Measurements from ENCODE around the gene LCNL1.

The LCNL1 gene

DNA sequence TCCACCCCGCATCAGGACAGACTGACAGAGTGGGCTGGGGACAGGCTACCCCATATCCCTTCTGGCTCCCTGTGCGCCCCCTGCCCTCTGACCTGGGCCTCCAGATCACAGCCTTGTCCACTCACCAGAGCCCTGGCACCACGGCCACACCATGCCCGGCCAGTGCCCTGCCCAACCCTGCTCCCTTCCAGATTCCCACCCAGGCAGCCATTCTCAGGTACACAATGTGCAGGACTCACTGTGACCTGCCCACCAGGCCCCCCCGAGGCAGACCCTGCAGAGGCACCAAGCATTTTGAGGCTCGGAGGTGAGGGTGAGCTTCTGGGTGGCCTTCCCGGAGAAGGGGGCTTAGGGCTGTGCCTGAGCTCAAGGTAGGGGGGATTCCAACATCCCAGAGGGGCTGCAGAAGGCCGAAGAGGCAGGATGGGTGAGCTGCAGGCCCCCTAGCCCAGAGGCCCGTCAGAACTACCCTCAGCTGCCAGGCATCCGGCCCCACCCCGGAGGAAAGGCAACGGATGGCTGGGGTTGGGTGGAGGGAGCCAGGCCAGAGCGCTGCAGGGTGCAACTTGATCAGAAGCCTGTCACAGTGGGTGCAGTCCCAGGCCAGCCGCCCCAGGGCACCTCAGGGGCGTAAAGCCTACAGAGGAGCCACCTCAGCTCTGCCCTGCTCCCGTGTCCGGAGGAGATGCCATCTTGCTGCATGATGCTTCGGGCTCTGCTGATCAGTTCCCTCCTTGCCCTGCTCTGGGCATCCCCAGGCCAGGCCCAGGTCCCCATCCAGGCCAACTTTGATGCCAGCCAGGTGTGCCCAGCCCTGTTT, at the start of gene LCNL1:
TSS of gene LCNL1 (plus strand) at position 762 of the 820 bp plus-strand sequence. CDS start 594 bp downstream, outside the sequence.
- no peak for DNase-seq

GRCh38 chr9:136934277-136934676, 48.5 kb upstream of the LCNL1 start:
- DNase-seq, result no peak

GRCh38 chr9:136935651-136936050, 47.1 kb upstream of the LCNL1 start:
- no peak for DNase-seq

DNA sequence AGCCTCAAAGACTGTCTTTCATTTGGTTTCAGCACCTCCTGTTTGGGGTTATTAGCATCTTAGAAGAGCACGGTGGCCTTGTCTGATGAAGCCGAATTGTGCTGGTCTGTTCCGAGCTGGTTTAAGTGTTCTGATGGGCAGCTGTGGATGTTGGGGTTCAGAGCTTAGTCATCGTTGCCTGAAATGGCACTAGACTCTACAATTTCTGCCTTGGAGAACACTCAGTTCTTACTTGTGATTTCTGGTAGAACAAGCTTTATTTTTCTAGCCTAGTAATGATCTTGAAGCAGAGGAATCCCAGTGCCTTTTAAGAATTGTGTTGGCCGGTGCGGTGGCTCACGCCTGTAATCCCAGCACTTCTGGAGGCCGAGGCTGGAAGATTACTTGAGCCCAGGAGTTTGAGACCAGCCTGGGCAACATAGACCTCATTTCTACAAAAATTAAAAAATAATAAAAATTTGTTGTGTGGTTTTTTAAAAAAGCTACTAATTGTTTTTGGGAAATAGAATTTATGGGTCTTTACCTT, 46.1 kb upstream of the LCNL1 start:
- DNase-seq, result no peak

DNA sequence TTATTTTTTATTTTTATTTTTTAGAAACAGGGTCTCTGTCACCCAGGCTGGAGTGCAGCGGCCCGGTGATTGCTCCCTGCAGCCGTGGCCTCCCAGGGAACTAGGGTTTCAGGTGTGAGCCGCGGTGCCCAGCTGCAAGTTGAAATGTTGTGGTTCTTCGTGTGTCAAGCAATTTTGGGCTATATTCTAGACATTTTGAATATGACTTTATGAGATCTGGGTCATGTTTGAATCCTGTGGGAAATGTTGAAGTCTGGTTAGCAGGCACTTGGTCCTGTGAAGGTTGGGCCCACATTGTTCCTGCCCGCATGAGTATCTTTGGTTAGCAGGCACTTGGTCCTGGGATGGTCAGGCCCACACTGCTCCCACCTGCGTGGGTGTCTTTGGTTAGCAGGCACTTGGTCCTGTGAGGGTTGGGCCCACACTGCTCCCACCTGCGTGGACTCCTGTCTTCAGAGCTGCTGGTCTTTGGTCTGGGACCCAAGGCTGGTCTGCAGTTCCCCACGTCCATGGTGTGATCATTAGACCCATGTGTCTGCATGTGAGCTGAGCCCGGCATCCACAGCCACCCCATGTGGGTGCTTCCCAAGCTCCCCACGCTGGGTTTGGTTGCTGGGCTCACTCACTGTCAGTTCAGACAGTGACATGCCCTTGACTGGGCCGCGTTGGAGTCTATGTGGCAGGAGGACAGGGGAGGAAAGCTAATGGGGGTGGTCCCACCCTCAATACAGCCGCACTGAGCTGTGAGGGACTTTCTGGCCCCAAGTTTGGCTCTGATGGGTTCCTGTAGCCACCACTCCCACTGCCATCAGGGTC, 45.4 kb upstream of the LCNL1 start:
- DNase-seq, result no peak

DNA sequence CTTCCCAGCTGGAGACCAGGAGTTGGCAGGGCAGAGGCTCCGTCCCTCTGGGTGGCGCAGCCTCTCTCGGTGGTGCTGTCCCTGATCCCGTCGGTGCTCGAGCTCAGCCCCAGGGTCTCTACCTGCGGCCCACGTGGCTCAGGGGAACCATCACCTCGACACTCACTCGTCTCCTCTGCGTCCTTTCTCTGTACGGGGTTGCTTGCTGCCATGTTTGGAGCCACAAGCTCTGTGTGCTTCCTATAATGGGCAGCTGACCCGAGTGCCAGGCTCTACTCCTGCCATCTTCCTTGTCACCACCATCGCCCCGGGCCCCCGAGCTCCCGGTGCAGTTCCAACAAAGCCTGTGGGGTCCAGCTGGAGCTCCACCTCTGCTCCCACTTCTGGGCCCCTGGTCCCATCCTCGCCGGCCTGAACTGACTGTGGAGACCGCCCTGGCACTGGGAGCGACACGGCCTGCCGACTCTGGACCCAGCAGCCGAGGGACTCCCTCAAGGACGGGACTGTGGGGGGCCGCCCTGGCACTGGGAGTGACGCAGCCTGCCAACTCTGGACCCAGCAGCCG, 43.3 kb upstream of the LCNL1 start:
- no peak for DNase-seq

DNA sequence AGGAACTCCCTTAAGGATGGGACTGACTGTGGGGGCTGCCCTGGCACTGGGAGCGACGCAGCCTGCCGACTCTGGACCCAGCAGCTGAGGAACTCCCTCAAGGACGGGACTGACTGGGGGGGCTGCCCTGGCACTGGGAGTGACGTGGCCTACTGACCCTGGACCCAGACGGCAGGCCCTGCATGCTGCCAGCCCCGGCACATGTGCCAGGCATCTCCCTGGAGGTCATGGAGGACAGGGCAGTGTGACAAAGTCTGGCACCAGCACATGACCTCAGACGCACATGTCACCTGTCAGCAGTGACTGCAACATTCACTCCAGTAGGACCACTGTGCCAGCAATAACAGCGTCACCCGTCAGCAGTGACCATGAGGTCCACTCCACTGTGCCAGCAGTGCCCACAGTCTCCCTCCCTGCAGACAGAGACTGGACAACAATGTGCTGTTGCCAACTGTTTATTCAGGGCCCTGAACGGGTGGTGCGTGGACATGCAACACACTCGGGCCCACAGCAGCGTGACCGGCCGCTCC, 42.7 kb upstream of the LCNL1 start:
- no peak for DNase-seq

- no peak for DNase-seq
These were observed 42.1 kb upstream of the LCNL1 start for GRCh38 chr9:136940526-136941230.

DNA sequence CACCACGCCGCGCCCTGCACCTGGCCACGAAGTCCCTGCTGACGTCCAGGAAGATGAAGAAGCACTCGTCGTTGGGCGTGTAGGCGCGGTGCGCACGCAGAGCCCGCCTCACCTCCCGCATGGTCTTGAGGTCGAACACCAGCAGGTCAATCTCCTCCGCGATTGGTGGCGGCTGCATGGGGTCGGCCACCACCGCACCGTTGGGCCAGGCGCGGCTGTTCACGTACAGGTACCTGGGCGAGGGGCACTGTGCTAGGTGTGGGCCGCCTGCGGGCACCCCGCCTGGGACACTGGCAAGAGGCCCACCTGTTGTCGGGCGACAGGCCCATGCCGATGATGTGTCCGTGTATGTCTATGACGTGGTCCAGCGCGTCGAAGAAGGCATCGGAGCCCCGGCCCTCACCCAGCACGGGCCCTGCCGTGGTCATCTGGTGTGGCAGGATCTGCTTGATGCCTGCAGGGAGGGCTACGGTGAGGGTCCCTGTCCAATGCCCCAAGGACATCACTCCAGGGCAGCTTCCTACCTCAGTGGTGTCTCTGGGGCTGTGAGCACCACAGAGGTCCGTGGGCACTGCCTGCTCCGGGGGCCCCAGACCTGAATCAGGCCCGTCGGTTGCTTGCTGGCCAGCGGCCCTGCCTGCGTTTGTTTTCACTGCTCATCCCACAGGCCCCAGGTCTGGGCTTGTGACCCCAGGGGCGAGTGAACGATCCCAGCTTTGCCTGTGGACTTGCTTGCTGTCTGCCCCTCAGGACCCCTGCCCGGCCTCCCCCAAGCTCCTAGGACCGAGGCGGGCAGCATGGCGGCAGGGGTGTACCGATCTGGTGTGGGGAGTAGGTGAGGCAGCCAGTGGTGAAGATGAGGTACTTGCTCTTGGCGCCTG, 41.3 kb upstream of the LCNL1 start:
- no peak for DNase-seq

- DNase-seq, result no peak
These were observed 40.5 kb upstream of the LCNL1 start for GRCh38 chr9:136942112-136942880.

GRCh38 chr9:136942881-136943230, 39.9 kb upstream of the LCNL1 start:
- DNase-seq, result no peak

DNA sequence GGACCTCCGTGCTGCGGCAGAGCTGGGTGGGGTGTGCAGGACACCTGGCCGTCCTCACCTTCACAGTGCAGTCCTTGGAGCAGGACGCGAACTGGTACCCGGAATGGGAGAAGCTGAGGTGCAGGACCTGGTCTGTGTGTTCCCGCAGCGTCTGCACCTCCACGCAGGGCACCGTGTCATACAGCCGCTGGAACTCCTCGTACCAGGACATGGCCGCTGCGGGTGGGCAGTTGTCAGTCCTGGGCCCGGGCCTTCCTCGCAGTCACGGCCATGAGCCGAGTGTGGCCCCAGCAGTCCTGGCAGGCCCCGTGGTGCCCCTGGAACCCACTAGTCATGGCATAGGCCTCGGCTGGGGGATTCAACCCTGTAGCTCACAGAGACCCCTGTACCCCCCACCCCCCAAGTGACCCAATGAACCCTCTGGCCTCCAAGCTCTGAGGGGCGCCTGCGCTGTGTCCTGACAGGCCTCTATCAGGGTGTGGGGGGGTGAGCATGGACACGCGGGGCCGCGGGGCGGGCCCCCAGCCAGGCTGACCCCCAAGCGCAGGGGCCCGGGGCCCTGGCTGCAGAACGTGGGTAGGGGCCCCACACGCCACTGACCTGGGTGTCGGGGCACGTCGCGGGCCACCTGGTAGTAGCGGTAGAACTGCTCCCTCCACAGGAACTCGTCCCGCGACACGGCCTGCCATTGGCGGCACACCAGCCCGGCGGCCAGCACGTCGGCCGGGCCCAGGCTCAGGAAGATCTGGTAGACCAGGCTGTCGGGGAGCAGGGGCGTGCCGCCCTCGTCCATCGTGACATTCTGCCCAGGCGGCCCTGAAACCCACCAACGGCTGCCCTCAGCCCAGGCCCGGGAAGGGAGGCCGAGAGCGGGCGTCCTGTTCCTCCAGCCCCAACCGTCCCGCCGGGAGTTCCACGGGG, 39.2 kb upstream of the LCNL1 start:
- peak; percentile 64 for DNase-seq

- no peak for DNase-seq
These were observed 38.6 kb upstream of the LCNL1 start for GRCh38 chr9:136944212-136944518.

- peak; percentile 98 for DNase-seq
These were observed 38.1 kb upstream of the LCNL1 start, which contains the start of the genes C8G and FBXW5 for GRCh38 chr9:136944519-136945332. Gene C8G, plus strand, starts transcription at chr9:136945243. Its CDS starts 78 bp downstream, at chr9:136945321. Gene FBXW5, minus strand, starts transcription at chr9:136944738. Its CDS starts 655 bp downstream, at chr9:136944083.

DNA sequence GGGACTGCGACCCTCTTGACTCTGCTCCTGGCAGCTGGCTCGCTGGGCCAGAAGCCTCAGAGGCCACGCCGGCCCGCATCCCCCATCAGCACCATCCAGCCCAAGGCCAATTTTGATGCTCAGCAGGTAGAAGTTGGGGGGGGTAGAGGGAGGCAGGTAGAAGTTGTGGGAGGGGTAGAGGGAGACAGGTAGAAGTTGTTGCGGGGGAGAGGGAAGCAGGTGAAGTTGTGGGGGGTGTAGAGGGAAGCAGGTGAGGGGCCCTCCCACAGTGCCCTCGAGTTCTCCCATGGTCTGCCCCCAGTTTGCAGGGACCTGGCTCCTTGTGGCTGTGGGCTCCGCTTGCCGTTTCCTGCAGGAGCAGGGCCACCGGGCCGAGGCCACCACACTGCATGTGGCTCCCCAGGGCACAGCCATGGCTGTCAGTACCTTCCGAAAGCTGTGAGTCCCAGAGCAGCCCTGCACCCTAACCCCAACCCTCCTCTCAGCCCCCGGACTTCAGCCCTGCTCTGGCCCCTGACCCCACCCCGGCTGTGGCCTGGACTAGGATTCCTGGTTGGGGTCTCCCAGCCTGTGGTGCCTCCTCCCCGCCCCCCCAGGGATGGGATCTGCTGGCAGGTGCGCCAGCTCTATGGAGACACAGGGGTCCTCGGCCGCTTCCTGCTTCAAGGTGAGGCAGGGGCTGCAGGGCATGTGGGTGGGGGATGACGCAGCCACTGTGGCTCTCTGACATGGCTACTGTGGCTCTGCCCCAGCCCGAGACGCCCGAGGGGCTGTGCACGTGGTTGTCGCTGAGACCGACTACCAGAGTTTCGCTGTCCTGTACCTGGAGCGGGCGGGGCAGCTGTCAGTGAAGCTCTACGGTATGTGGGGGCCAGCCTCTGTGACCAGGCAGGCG, 37.2 kb upstream of the LCNL1 start:
- no peak for DNase-seq

DNA sequence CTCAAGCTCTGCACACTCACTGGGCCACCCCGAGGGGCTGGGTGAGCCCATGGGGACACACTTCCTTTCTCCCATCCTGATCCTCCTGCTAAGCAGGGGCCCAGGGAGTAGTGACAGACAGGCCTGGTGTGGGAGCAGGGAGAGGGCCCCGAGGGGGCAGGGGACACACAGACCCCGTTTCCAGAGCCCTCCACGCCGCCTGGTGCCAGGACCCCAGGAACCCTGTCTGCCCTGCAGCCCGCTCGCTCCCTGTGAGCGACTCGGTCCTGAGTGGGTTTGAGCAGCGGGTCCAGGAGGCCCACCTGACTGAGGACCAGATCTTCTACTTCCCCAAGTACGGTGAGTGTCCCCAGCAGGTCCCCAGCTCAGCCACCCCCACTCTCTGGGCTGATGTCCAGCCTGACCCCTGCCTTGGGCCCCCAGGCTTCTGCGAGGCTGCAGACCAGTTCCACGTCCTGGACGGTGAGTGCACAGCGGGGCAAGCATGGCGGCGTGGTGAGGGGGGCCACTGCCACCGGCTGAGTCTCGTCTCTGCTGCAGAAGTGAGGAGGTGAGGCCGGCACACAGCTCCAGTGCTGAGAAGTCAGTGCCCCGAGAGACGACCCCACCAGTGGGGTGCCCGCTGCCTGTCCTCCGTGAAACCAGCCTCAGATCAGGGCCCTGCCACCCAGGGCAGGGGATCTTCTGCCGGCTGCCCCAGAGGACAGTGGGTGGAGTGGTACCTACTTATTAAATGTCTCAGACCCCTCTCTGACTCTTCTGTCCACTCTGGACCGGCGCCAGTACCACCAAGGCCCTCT, 36.4 kb upstream of the LCNL1 start:
- DNase-seq, result no peak
